ENCODE measurements around the gene LIMS2.

LIMS2 gene

DNA sequence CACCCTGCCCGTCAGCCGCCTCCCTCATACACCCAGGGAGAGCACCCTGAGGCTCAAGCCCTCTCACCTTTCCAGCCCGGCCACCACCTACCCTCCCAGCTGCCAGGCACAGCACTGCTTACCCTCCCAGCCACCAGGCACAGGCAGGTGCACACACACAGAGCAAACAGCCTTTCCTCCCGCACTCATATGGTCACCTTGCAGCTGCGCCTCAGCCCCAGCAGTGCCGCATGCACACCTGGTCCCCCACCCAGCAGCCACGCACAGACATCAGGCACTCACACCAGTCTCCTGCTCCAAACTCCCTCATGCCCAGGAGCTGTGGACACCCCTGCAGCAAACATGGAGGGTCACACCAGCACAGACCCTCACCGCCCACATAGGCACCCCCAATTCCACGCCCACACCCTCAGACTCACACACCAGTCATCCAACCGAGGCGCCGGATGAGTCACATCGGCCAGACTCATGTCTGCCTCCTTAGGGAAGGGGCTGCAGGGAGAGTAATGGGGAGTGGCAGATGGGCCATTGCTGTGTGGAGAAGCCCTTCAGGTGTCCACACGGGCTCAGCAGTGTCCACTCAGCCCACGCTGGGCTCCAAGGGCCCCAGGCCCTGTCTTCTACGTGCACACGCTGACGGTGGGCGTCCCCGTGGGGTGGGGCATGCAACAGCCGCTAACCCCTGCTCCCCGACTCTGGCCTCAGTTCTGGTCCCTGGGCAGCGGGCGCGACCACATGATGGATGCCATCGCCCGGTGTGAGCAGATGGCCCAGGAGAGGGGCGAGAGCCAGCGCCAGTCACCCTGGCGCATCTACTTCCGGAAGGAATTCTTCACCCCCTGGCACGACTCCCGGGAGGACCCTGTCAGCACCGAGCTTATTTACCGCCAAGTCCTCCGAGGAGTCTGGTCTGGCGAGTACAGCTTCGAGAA, 51.7 kb downstream of the LIMS2 start:
- no peak for DNase-seq (ENCODE audit: low spot score)

DNA sequence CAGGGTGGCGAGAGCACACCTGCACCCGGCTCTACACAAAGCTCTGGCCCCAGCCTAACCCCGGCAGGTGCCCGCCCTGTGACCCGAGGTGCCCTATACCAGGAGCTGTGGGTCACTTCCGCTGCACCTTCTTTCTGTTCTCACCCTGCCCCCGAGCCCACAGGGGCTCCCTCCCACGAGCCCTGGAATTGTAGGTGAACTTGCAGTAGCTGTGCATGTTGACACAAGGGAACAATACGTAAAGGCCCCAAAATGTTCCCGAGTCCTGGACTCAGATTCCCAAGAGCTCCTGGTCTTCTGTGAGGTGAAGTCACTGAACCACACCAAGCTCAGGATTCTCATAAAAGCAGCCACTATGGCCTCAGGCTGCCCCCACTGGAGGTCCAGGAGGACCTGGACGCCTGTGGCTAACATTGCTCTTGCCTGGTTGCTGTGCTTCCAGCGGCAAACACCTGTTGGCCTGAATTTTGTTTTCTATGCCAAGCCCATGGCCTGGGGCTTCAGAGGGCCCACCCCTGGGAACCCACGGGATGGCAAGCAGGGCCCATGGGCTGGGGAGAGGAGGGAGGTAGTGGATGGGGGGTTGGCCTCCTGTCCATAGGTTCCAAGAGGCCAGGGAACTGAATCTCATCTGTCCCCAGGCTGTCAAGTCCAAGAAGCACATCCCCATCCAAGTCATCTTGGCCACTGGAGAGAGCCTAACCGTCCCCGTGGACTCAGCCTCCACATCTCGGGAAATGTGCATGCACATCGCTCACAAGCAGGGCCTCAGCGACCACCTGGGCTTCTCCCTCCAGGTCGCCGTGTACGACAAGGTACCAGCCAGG, 52.6 kb downstream of the LIMS2 start:
- DNase-seq (ENCODE audit: low spot score): no peak

DNA sequence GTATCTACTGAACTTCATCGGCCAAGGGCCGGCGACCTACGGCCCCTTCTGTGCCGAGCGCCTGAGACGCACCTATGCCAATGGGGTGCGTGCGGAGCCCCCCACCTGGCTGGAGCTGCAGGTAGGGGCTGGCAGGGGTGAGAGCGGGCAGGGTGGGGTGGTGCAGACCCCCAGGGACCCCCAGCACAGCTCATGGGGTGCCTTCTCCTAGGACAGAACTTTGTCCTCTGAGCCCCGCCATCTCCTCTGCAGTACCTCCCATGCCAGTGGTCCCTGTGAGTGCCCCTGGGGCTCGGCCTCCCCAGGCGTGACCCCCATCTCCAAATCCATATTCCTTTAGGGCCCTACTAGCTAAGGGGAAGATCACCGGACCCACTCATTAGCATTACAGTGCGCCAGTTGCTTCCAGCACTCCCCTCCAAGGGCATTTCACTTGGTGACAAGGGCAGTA, 53.3 kb downstream of the LIMS2 start:
- no peak for DNase-seq (ENCODE audit: low spot score)

DNA sequence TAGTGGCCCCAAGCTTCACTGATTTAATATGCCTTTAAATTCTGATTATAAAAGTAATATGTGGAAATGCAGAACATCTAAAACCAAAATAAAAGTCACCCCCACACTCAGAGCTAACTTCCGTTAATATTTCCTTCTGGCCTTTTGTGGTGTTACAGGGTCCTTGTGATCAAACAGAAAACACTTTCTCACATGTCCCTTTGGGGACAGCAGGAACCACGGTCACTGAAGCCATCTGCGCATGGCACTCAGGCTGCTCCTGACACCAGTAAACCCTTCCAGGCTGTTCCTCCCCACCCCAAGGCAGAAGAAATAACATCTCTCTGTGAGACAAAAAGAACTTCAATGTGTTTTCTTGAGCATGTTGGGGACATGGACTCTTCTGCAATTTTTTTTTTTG, 54.5 kb downstream of the LIMS2 start:
- DNase-seq (ENCODE audit: low spot score): no peak

DNA sequence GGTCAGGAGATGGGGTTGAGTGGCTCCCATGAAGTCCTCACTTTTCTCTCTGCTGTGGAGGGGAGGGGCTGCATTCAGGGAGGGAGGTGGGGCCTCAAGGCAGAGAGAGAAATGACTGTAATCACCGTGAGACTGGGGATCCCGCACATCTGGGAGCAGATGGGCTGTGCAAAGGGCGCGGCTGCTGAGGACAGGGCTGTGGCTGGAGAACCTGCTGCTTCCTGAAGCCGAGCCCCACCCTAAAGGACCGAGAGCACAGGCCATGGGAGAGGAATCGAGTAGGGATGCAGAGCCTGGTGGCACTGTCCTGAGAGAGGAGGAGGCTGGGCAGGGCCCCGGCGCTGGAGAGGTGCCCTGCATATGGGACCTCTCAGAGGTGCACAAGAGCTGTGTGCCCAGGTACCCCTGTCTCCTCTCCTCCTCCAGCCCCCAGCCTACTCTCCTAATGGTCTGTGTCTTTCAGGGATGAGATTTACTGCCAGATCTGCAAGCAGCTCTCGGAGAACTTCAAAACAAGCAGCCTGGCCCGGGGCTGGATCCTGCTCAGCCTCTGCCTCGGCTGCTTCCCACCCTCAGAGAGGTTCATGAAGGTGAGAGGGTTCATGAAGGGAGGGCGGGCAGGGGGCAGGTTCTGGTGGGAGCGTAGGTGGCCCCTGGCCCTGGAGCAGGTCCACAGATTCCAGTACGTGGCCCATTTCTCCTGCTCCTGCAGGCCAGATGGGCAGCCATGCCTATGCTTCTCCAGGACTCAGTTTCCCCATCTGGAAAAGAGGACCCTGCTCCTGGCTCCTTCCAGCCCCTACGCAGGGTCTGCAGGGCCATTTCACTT, 55.2 kb downstream of the LIMS2 start:
- no peak for DNase-seq (ENCODE audit: low spot score)

DNA sequence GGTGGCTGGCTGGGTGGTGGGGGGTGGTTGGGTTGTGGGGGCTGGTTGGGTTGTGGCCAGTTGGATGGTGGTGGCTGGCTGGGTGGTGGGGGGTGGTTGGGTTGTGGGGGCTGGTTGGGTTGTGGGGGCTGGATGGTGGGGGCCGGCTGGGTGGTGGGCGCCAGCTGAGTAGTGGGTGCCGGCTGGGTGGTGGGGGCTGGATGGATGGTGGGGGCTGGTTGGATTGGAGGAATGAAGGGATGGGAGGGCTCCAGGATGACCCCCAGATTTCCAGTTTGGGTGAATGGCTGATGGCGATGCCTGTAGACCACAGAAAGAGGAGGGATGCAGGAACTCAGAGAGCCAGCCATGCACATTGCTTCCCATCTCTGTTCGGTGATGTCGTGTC, 56.1 kb downstream of the LIMS2 start:
- no peak for DNase-seq (ENCODE audit: low spot score)

DNA sequence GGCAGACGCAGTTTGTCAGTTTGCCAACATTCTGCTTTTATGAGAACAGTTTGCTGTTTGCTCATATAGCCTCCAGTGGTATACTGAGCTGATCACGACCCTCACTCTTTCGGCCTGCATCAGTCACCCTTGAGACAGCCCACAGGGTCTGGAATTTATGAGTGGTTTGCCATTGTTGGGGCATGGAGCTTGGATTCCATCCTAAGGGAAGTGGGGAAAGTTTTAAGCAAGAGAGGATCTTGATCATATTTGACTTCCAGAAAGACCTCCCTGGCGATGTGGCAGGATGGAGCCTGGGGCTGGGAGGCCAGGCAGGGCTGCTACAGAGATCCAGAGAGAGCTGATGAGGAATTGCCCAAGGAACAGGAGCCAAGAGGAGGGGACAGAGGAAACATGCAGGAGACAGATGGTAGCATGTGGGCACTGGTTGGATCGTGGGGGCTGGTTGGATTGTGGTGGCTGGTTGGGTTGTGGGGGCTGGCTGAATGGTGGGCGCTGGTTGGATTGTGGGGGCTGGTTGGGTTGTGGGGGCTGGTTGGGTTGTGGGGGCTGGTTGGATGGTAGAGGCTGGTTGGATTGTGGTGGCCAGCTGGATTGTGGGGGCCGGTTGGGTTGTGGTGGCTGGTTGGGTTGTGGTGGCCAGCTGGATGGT, 56.7 kb downstream of the LIMS2 start:
- no peak for DNase-seq (ENCODE audit: low spot score)

DNA sequence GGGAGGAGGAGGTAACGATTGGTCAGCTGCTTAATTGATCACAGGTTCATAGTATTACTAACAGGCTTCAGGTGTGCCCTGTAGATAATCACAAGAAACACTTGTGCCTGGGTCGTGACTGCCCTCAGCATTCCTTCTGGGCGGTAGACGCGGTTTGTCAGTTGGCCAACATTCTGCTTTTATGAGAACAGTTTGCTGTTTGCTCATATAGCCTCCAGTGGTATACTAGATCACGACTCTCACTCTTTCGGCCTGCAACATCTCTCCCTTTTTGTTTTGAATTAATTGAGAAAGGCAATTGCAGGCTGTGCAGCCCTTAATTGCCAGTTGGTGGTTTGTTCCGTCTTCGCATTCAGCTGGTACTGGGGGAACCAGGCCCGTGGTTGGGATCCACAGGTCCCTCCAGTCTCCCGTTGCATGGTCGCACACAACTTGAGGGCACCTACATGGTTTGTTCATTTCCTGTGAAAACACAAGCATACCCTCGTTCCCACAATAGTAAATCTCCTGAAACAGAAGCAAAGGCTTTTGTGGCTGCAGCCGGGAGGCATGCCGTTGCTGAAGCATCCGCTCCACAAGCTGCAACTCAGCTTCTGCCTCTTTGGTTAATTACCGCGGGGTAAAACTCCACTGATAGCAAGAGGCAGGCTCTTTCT, 59.7 kb downstream of the LIMS2 start:
- no peak for DNase-seq (ENCODE audit: low spot score)

DNA sequence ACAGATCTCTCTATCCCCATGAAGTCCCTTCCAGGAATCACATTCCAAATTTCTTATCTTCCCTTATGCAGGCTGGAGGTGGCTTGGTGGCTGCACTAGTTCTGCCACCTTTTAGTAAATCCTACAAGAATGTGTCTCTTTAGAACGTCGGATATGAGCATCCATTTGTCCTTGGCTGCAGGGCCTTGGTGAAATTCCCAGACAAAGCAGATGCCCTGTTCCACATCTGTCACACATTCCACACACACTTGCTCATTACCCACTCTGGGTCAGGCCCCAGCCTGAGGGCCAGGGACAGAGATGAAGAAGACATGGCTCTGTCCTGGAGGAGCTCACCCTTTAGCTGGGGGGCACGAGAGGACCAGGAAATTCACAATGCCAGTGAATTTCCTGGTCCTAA, 60.6 kb downstream of the LIMS2 start:
- no peak for DNase-seq (ENCODE audit: low spot score)

DNA sequence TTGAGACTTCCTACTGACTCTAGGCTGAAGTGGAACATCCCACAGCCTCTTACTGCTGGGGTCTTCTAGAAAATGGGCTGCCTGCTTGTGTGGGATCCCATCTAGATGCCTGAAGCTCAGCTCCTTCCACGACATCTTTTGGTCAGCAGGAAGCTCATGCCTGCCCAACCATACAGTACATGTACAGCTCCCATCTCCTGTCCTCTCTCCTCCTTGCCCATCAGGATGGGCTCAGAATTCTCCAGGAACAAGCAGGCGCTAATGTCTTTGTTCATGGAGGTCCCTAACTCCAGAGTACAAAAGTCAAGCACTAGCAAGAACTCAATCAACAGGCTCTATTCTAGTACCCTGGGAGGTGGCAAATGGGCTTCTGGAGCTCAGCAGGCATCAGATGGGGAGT, 61.1 kb downstream of the LIMS2 start:
- DNase-seq (ENCODE audit: low spot score): no peak

DNA sequence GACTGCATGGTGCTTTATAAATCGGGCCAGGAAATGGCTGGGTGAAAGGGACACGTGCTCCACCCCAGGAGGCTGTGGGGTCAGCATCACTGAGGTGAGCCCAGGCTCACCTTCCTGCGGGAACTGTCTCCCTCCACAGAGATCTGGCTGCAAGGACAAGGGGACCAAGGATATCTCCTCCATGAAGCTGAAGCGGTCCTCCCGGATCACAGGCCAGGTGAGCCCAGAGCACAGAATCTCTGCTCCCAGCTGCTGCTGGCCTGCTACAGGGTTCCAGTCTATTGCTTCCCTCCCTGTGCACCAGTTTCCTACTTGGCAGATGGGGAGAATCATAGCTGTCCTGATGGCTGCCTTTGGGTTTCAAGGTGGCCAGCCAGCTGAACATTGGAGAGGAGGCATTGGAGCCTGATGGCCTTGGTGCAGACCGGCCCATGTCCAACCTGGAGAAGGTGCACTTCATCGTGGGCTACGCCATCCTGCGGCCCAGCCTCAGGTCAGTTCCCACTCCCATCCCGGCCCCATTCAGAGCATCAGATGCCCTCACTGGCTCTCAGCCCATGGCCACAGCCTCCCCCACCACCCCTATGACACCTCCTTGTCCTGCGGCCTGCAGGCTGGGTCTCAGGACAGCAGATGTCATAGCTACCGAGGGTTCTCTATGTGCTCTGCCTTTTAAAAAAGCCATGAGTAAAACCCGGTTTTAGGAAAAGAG, 63.1 kb downstream of the LIMS2 start:
- DNase-seq (ENCODE audit: low spot score): no peak

DNA sequence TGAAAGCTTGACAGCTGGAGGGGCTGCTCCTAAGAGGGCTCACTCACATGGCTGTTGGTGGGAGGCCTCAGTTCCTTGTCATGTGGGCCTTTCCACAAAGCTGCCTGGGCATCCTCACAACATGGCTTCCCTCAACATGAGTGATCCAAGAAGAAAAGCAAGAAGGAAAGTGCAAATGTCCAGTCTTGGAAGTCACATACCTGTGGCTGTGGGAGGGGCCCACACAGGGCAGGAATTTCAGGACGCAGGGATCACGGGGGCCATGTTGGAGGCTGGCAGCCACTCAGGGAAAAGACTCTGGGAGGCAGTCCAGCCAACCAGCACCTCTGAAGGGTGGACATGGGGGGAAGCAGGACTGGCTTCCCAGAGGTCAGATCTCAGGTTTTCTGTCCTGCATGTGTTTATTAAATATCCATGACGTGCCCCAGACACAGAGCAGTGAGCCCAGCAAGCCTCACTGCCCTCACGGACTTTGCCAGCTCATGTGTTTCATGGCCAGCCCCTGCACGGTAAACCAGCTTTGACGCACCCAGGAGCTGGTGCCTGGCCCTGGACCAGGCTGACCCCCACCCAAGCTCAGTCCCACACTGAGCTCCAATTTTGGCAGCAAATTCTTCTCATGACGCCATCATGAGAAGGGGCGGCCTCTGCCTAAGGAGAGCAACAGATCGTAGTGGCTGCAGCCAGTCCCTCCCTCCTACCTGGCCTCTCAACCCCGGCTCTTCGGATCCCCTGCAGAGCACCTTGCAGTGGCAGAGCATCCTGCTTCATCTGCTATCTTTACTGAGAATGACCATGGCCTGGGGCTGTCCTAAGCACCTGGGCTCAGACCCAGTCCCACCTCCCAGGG, 64.0 kb downstream of the LIMS2 start:
- DNase-seq (ENCODE audit: low spot score): no peak

DNA sequence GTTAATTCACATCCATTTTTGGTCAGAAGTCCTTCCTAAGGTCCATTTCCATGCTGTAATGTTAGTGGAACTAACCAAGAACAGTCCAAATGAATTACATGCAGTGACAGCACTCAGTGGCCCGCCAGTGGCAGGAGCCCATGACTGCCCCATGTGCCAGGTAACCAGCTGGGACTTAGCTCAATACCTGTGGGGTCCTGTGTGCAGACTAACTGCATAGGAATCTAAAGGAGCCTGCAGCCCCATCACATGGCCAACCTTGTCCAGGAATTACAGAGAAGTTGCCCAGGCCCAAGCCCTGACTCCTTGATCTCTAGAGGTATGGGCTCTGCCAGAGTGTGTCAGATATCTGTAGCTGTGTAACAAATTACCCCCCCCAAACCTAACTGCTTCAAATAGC, 64.8 kb downstream of the LIMS2 start:
- DNase-seq (ENCODE audit: low spot score): no peak

DNA sequence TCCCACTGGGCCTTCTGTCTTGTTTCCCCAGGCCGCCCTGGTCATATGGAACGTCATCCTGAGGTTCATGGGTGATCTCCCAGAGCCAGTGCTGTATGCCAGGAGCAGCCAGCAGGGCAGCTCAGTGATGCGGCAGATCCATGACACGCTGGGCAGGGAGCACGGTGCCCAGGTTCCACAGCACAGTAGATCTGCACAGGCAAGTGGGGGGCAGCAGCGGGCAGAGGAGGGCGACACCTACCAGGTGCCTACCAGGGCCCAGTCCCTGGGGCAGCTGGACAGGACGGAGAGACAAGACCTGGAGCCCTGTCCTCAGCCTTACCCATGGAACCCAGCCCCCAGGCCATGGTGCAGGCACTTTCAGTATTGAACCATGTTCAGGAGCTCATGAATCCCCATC, 65.5 kb downstream of the LIMS2 start:
- no peak for DNase-seq (ENCODE audit: low spot score)

DNA sequence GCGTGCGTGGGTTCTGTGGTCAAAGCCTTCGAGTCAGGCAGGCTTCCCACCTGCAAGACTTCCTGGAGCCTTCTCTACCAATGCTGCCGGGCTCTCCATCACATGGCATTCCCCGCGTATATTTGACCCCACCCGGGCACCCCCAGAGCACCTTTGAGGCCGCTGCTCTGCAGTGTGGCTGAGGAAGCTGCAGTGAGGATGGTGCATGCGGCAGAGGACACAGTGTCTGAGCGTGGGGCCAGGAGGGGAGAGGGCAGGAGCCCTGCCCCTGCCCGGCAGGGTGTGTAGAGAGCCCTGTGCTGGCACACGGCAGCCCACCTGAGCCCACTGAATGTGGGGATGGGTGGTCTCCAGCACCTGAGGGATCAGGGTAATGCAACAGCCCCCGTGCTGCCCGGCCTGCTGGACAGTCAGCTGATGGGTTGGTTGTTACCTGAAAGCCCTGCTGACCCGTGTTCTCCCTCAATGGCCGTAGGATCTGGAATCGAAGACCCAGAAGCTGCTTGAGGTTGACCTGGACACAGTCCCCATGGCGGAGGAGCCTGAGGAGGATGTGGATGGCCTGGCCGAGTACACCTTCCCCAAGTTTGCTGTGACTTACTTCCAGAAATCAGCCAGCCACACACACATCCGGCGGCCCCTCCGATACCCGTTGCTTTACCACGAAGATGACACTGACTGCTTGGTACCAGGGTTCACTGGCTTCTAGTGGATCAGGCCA, 66.1 kb downstream of the LIMS2 start:
- no peak for DNase-seq (ENCODE audit: low spot score)

DNA sequence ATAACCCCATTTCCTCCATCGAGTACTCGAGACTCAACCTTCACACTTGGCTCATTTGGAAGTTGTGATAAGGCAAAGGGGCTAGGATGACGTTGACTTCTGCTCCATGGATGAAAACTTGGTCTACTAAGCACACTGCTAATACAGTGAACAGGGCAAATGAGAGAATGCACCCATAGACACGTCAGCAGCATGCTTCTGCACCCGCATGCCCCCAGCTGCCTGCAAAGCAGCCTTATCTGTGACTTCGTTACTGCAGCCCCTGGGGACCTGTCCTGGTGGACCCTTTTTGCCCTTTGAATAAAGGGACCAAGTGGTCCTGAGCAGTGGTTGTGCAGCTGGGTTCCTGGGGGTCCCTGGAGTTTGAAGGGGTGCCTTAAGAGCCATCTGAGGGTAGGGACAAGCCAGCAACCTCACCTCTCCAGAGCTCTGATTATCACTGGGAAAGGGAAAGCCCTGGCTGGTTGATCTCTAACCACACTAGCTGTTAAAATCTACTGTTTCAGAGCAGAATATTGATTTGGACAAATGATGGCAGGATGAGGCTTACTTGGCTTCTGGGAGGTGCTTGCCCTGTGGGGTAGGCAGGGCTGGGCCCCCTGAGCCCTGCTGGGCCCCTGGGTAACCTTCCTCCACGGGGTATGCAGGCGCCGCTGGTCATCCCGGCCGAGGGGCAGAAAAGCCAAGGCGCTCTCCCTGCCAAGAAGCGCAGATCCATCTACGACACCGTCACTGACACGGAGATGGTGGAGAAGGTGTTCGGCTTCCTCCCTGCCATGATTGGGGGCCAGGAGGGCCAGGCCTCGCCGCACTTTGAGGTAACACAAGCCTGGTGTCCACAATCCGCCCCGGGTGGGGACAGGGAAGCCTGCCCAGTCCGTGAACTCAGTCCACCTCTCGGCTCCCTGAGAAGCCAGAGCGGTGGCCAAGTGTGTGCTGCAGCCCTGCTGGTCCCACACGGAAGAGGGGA, 67.0 kb downstream of the LIMS2 start:
- no peak for DNase-seq (ENCODE audit: low spot score)

DNA sequence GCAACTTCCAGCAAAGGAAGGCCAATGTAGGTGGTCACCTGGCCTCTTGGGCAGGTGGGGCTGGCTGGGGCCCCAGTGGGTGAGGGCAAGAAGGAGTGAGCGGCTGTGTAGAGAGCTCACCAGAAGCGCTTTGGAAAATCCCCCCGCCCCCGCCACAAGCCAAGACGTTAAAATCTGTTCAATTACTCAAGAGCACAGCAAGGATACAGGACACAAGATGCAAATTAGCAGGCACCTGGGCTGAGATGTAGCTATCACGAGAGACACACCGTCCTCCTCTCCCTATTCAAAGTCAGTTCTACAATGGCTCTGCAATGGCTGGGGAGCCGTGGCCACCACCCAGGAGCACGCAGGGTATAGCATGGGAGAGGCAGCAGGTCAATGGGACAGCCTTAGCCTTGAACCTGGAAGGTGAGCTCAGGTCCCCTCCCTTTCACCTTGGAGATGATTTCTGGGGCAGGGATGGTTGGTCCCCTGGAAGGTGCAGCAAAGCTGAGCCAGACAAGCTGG, 67.9 kb downstream of the LIMS2 start:
- DNase-seq (ENCODE audit: low spot score): no peak

Data from Ammon's horn (tissue), 1 donor.